ENCODE results near the gene KAT6B. TPM values are rescaled to one million over a fixed set of nuclear protein-coding genes. Genes with fewer than 3 reads are reported as not detected.

KAT6B gene
- total RNA-seq, 1 donor: 38.5 TPM

DNA sequence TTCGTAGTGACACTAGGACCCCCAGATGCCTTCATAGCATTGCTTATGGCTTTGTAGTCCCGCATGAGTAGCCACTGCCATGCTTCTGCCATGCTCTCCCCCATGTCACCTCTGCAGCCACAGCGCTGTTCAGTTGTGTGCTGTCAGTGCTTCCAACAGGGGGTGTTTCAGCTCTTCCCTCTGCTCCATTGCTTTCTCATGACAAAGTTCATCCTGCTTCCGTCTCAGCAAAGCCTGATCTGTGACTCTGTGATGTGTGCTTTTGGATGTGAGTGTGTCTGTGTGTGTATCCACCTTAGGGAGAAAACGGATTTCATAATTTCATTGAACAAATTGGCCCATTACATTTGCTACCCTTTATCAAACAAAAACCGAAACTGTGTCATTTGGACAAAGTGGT, 150.2 kb downstream of the KAT6B start:
- DNase-seq (ENCODE audit: low read depth in 2 of 3, low spot score in 2 of 3): no peak

DNA sequence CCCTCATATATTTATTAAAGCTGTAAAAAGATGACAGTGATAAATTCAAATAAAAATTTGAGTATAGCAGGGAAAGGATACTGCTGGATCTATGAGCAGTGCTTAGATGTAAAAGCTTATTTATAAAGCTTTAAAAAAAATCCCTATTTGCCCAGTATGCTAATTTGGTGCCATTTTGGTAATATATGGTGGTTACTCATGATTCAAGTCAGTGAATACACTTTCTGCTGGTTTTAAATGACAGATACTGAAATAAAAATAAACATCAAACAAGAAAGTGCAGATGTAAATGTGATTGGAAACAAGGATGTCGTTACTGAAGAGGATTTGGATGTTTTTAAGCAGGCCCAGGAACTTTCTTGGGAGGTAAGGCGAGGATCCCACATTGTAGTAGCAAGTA, 150.7 kb downstream of the KAT6B start:
- no peak for DNase-seq (ENCODE audit: low read depth in 2 of 3, low spot score in 2 of 3)

DNA sequence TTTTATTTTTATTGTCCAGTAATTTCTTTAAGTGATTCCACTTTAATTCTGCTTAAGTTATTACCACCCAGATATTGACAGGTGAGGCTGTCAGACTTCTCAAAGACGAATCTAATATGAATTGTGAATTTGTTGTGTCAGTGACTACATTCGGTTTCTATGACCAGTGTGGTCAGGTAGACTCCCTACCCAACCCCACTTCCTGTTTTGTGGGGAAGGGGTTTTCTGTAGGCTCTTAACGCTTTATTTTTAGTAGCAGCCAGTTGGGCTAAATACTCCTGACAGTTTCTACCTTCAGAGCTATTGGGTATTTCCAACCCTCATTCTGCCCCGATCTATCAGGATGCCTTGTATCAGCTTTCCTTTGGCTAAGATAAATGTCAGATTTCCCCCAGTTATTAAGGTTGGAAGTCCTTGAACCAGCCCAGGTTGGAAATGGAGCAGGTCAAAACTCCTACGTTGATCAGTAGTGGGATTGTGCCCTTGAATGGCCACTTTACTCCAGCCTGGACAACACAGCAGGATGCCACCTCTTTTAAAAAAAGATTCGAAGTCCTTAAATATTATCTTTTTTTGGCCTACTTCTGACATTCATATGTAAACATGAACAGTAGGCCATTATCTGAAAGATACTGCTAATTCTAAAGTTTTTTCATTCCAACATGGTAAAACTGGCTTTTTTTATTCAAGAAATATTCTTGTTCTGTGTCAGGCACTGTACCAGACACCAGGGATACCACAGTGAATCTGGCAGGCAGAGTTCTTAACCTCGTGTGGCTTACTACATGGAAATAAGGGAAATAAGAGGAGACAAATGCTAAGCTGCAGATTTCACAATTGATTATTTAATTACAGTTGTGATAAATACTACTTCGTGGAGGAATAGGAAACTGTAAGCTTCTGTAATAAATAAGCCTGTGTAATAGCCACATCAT, 151.8 kb downstream of the KAT6B start:
- DNase-seq (ENCODE audit: low read depth in 2 of 3, low spot score in 2 of 3): peak in 2 of 3 donors; percentile 66 to 80

DNA sequence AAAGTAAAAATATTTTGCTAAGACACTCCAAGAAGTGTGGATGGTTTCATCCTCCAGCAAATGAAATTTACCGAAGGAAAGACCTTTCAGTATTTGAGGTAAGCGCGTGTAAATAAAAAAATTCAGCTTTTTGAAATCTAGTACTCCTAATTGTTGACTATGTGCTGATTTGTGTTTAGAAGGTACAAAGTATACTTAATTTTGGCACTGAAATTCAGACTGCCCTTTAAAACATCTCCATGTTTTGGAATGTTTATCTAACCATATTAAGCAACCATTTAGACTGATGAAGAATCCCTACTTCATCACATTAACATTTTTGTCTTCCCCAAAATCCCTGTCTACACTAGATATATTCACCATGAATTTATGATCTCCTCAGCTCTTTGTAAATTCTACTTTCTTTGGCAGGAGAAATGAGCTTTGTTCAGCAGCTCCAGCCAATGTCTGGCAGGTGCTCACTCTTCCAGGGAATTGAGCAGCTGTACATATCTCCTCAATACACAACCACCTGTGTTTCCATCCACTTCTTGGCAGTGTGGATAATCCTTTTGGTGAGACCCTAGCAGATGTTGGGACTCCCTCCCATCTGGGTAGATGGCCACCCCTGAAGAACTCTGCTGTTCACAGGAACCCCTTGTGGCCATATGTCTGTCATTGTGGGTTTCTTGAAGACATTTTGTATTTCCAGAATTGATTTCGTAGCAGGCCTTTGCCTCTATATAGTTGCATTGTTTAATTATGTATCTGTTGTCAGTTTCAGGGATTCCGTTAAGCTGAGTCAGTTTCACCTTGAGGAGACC, 155.6 kb downstream of the KAT6B start:
- DNase-seq (ENCODE audit: low read depth in 2 of 3, low spot score in 2 of 3): no peak

DNA sequence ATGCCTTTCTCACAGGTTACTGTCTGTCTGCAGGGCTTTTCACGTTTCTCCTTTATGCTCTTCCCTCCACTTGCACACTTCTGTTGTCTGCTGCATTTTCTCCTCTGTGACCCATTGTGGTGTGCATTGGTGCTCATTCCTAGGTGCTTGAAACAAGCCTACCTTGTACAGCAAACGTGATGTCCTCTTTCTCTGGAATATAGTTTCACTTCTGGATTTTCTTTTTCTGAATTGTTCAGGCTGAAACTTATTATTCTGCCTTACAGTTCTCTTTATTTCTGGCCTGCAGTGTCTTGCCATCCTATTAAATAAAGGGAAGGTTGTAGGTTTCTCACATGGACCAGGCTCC, 156.2 kb downstream of the KAT6B start:
- DNase-seq (ENCODE audit: low read depth in 2 of 3, low spot score in 2 of 3): no peak

DNA sequence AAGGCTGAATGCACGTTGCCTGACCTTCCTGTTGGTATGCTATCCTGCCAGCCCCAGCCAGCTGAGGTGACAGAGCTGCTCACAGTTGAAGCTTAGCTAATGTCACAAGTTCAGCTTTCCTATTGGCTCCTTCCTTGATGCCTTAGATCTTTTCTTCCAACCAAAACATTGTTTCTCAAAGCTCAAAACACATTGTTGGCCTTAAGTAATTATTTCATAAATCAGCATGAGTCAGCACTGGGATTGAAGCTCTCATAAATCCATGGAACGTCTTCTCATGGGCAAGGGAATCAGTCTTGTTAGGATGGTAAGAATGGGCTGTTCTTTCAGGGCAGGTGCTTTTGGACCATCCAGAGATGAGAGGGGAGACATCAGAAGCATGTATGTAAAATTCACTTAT, 157.0 kb downstream of the KAT6B start:
- DNase-seq (ENCODE audit: low read depth in 2 of 3, low spot score in 2 of 3): no peak

DNA sequence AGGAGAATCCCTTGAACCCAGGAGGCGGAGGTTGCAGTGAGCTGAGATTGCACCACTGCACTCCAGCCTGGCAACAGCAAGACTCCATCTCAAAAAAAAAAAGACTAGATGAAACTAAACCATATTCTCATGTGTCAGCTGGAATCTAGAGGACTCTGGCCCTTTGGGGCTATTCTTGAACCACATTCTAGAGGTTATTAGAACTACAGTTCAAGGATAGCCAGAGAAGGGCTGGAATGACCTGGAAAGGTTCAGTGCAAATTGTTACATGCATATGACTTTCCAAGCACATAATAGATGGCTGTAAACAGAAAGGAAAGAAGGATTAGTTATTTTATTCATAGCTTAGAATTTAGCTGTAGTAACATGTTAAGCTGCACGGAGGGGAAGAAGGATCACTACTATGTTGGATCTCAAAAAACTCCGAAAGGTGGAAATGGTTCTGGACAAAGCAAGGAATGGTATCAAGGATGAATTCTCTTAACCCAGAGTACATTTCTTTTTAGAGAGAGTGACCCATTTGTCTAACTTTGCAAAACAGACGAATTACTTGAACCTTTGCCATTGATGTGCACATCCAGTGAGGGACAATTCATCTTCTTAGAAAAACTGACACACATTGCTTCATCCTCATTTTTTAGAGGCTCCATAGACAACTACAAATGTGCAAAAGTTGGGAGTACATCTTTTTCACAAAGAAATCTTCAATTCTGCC, 161.1 kb downstream of the KAT6B start:
- DNase-seq (ENCODE audit: low read depth in 2 of 3, low spot score in 2 of 3): no peak

DNA sequence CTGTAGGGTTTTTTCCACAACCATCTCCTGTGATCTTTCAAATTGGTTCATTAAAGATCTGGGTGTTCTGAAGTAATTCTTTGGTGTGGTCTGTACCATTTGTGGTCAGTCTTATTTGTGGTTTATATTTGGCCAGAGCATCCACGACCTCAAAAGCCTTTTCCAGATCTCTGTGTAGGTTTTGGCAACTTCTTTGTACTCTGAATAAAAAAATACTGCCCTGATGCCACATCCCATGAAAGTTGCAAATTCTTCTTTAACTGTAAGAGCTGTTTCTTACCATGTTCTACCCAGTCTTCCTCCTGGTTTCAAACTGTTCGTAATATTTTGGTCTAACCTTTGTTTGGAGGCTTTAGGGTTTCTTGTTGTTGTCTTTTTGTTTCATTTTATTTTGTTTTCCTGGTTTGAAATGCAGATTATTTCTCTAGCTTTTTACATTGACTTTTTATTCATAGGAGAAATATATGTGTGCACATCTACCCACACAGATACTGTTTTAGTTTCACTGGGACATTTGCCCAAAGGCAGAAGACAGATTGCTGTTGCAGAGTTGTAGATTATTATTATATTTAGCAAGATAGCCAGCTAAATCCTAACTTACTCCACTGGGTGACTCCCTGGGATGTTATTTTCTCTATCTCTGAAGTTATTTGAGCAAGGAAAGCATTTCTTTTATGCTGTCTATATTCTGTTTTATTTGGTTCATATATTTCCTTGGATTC, 161.8 kb downstream of the KAT6B start:
- DNase-seq (ENCODE audit: low read depth in 2 of 3, low spot score in 2 of 3): no peak

DNA sequence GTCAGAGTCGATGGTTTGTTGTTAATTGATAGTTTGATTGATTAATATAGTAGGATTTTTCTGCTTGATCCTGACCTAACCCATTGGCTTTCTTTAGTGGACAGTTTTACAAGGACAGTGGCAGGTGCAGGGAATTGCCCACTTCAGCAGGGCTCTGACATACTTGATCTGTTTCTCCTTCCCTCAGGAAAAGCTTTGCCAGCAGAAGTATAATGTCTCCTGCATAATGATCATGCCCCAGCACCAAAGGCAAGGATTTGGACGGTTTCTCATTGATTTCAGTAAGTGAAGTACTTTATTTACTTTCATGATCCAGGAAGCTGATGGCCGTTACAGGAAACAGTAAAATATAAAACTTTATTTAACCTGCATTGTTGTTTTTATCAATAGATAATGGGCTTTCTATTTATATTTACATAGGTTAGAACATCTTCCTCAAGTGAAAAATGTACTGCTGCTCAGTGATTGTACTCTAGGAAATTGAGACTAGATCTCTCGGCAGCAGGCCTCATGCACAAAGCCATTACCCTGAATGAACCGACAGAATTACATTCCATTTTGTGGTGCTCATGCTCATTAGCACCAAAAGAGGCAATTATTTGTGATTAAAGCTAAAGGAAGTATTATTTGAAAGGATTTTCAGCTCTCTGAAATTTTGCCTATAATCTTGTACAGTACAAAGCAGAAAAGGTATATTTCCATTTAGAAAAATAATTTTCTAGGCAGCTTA, 162.6 kb downstream of the KAT6B start:
- no peak for DNase-seq (ENCODE audit: low read depth in 2 of 3, low spot score in 2 of 3)

DNA sequence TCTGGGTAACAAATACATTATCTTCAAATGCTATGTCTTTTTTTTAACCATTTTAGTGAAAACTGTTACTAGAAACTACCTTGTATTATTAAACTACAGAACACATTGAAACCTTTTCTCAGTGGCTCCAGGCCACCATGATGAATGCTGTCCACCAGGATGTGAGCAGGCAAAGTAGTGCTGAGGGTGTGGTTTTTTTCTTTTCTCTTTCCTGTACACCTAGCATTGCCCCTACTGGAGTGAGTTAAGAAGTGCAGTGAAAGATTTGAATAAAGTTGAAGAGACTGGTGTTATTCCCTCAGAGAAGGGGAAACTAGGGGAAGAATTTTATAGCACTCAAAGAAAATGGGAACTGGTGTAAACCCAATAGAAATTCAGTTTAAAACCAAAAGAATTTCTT, 165.0 kb downstream of the KAT6B start:
- peak in 1 of 3 donors; percentile 42 for DNase-seq (ENCODE audit: low read depth in 2 of 3, low spot score in 2 of 3)

DNA sequence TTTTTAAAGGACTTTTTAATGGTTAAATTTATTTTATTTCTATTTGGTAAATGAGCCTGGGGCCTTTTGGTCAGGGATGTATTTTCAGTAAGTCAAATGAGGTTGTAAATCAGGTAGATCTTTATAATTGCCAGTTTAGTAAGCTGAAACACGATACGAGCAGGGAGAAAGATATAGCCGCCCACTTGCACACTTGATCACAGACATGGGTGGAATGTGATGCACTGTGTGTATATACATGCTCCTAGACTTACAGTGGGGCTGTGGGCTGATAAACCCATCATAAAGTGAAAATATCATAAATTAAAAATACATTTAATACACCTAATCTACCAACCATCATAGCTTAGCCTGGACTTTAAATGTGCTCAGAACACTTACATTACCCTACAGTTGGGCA, 165.7 kb downstream of the KAT6B start:
- DNase-seq (ENCODE audit: low read depth in 2 of 3, low spot score in 2 of 3): no peak

DNA sequence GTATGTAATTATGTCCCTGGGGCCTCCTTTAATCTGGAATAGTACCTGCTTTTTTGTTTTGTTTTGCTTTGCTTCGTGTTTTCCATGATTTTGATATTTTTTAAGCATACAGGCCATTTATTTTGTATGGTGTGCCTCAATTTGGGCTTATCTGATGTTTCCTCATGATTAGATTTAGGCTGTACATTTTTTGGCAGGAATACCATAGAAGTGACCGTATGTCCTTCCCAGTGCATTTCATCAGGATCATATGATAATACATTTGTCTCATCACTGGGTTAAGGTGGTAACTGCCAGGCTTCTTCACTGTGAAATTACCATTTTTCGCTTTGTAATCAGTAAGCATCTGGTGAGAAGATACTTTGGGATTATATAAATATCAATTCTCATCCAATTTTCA, 167.2 kb downstream of the KAT6B start:
- DNase-seq (ENCODE audit: low read depth in 2 of 3, low spot score in 2 of 3): no peak

DNA sequence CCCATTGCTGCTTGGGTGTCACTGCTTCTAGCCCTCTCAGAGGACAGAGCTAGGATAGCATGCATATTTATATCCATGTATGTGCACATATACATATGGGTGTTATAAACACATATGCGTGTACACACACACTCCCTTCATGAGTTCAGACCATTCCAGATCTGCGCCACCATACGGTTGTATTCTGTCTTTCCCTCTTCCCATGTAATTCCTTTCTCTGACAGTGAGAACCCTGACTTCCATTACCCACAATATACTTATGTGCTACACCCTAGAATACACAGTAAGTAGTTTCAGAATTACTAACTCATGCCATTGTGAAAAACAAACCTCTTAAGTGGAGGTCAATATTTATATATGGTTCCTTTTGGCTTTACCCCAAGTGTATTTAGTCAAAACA, 168.5 kb downstream of the KAT6B start:
- no peak for DNase-seq (ENCODE audit: low read depth in 2 of 3, low spot score in 2 of 3)

DNA sequence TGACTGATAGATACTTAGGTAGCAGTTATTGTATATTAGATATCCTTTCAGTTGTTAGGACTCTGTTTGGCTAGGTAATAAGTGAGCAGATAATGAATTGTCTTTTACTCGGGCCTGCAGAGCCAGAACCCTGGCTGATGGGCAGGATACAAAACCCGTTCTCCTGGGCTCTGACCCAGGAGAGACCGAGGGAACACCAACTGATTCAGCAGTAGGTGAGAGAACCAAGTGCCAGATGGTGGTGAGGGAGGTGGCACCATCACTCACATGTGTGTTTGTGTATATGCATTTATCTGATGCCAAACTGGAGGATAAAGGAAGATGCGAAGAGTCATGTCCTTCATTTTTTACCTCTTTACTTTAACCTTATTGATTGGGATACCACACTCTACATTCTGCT, 169.4 kb downstream of the KAT6B start:
- no peak for DNase-seq (ENCODE audit: low read depth in 2 of 3, low spot score in 2 of 3)

DNA sequence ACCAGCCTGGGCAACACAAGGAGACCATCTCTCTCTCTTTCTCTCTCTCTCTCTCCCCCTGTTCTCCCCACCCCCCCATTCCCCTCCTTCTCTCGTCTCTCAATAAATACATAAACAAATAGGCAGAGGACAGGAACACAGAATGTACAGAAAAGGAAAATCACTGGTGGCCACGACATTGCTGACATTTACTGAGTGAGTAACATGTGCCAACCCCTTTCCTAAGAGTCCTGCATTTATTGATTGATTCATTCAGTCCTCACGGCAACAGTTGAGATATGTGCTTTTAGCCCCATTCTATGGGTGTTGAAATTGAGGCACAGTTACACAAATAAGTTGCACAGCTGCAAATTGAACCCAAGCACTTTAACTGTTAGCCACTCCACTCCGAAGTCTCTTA, 170.8 kb downstream of the KAT6B start:
- DNase-seq (ENCODE audit: low read depth in 2 of 3, low spot score in 2 of 3): no peak

DNA sequence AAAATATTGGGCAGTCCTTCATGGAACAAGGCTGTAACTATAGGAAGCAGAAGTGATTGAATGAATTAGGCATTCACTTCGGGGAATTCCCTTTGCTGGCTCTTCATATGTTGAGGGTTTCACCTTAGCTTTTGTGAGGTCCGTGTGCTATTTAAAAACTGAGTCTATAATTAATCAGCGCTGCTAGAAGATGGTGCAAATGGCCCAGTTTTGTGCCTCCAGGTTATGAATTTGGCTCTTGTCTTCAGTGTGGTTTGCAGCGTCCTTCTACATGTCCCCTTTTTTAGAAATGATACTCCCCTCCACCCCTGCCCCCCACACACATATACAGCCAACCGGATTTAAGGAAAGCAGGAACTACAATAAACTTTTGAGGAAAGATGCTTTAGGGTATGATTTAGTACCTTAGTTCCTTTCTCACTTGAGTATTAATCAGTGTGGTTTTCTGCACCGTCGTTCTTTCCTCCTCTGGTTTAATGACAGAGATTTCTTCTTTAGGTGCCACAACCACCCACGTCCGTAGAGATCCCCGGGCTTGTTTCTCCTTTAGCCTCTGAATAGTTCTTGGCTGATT, 174.4 kb downstream of the KAT6B start:
- DNase-seq (ENCODE audit: low read depth in 2 of 3, low spot score in 2 of 3): no peak

DNA sequence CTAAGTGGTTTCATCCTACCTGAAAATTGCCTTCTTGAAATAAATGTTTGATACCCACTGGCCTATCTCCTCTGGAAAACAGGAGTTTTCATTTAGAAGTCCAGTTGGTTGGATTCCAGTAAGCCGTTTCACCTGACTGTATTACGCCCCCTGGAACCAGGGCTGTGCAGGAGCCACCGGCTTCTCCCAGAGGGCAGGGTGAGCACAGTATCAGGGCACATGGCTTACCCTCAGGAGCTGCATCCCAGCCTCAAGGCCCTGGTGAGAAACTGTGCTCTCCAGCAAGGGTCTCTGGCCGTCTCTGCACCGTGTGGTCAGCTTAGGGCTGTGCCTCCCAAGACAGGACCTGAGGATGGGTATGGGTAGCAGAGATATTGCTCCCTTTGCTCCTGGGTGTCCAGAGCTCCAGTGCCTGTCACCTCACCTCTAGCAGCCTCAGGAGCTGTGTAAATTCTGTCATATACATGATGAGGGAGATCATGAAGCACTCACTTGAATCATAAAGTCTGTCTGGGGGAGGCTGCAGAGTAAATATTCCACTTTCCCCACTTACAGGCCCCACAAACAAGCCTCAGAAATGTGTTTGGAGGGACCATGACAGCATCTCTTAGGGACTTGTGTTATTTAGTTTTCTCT, 175.4 kb downstream of the KAT6B start:
- DNase-seq (ENCODE audit: low read depth in 2 of 3, low spot score in 2 of 3): no peak

DNA sequence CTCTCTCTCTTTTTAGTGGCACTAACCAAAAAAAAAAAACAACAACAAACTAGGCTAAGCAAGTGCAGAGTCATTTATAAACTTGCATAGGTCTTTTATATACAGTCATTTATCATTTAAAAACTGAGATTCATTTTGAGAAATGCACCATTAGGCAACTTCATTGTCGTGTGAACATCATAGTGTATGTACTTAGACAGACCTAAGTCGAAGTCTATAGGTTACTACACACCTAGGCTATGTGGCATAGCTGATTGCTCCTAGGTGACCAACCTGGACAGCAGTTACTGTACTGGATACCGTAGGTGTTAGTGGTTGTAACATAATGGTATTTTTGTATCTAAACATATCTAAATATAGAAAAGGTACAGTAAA, 175.9 kb downstream of the KAT6B start:
- no peak for DNase-seq (ENCODE audit: low read depth in 2 of 3, low spot score in 2 of 3)

DNA sequence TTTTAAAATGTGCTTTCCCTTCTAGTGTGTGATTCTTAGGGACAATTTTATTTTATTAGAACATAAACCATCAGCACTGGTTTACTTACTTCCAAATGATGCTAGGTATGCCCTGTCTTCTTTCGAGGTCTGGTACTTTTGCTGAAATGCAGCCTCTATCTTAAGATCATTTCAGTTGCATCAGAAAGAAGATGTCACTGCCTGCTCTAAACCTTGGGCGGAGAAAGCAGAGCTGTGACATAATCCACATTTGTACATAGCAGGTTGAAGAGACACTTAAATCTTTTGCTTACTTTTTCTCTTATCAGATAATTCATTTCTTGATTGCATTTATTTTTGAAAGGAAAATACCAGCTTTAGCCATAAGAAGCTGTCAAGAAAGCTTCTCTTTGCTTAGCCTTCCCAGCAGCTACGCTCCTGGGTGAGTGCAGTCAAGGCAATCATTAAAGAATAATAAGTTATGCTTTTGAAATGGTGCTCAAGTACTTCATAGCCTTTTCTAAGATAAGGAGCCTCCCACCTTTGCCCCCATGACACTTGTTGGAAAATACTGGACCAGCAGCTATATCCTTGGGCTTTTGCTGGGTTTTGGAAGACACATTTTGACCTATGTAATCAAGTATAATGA, 176.7 kb downstream of the KAT6B start:
- no peak for DNase-seq (ENCODE audit: low read depth in 2 of 3, low spot score in 2 of 3)

Measured in hematopoietic multipotent progenitor cell (in vitro differentiated cells).